Testis (tissue), 3 donors: Measurements from ENCODE around the gene SPATA3. TPM values are rescaled to one million over a fixed set of nuclear protein-coding genes. Genes with fewer than 3 reads are reported as not detected.

Experiments used
- DNase-seq: peaks from one replicate; pipeline ENCODE4 v3.0.0-alpha.2; 2019
- H3K27ac ChIP-seq, 2 donors: fragments of 200-600 bp; sonication (generic); one replicate each; pipeline ENCODE4 v1.5.1; 2019
- H3K27me3 ChIP-seq: fragments of 200-600 bp; sonication (generic); one replicate; pipeline ENCODE4 v1.5.1; 2019
- H3K36me3 ChIP-seq: fragments of 200-600 bp; sonication (generic); one replicate; pipeline ENCODE4 v1.5.1; 2017; ENCODE audit warnings: low read depth; ENCODE audit errors: missing control alignments
- H3K4me1 ChIP-seq: fragments of 200-600 bp; sonication (generic); one replicate; pipeline ENCODE4 v1.5.1; 2019
- H3K4me3 ChIP-seq, 2 donors: fragments of 200-600 bp; sonication (generic); one replicate each; pipeline ENCODE4 v1.5.1; 2017 to 2019
- H3K9me3 ChIP-seq: fragments of 200-600 bp; sonication (generic); one replicate; pipeline ENCODE4 v1.5.1; 2017
- POLR2A ChIP-seq: fragments of 450-650 bp; IDR thresholded peaks from one replicate; pipeline ENCODE4 v1.6.1; 2017; ENCODE audit warnings: antibody characterized with exemption, mild to moderate bottlenecking, moderate library complexity
- WGBS, 2 donors: methylation state at CpG; one replicate each; pipeline ENCODE4 v1.1.5; 2018; 5-methylcytosine and 5-hydroxymethylcytosine counted together
- intact Hi-C: fragments of 100-400 bp; cut with DNase I; formaldehyde crosslinking; loops from one replicate; pipeline ENCODE4 v1.15.1; 2023; ENCODE audit warnings: low total_unique reads
- polyA plus RNA-seq: library from polyadenylated mRNA; stranded (reverse); fragments of 350-450 nt; fragmentation: Illumina TruSeq; extraction: RNeasy Lipid Tissue Mini Kit (QIAGEN cat#74804); gene quantifications from one replicate; pipeline ENCODE4 v1.2.3, GENCODE V29; 2014; ENCODE audit warnings: low read depth, low replicate concordance; ENCODE audit not compliant: insufficient read depth
- total RNA-seq, 2 donors: library from RNA; depleted of rRNA; stranded (reverse); fragments of >200 nt; gene quantifications; one replicate each; pipeline ENCODE4 v1.2.3, GENCODE V29; 2016
- TF ChIP-seq, protein P1 (sequence below), 3 experiments: fragments of 450-650 bp in 2 of 3; fragments of 200-600 bp in 1 of 3; sonication (generic) in 1 of 3; IDR thresholded peaks; one replicate each; pipeline ENCODE4 v1.5.1; 2016 to 2019; ENCODE audit warnings: antibody characterized with exemption in 3 of 3, mild to moderate bottlenecking in 2 of 3, moderate library complexity in 1 of 3

Gene SPATA3
- total and polyA plus RNA-seq, 3 donors from 2014 or later: 18.6 to 211 (median 127) TPM

DNA sequence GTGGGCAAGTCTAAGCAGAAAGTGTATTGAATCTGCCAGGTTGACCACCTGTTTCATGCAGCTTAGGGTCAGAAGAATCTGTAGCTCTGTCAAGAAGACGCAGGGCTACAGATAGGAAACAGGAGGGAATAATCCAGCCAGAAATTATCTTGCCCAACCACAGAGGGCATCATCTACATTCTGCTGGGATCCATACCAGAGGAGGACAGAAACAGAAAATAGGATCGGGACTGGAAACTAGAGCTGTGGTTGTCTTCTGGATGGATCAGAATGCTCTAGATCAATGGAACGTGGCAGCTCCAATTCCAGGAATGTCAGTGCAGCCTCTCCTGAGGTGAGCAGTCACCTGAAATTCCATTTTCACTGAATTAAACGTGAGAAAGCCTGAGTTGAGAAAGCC is 3.6 kb downstream of the SPATA3 start:
- no peaks in the 10 kb centered on the region for H3K36me3 ChIP-seq
- no peaks in the 10 kb centered on the region for H3K9me3 ChIP-seq
- no peak for TF ChIP-seq POLR2A
- TF ChIP-seq, protein P1, sequence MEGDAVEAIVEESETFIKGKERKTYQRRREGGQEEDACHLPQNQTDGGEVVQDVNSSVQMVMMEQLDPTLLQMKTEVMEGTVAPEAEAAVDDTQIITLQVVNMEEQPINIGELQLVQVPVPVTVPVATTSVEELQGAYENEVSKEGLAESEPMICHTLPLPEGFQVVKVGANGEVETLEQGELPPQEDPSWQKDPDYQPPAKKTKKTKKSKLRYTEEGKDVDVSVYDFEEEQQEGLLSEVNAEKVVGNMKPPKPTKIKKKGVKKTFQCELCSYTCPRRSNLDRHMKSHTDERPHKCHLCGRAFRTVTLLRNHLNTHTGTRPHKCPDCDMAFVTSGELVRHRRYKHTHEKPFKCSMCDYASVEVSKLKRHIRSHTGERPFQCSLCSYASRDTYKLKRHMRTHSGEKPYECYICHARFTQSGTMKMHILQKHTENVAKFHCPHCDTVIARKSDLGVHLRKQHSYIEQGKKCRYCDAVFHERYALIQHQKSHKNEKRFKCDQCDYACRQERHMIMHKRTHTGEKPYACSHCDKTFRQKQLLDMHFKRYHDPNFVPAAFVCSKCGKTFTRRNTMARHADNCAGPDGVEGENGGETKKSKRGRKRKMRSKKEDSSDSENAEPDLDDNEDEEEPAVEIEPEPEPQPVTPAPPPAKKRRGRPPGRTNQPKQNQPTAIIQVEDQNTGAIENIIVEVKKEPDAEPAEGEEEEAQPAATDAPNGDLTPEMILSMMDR (IDR thresholded peaks at IDR 0.05): no peak
- H3K27me3 ChIP-seq: no peaks in the 10 kb centered on the region
- H3K4me1 ChIP-seq: no peaks in the 10 kb centered on the region
- DNase-seq: no peak
- no peak overlapping the region for H3K4me3 ChIP-seq
- H3K27ac ChIP-seq: no peak overlapping the region
- intact Hi-C loops: no loop called here
- 80 to 82% methylated on average over 4 of the region's 4 CpGs for WGBS, 2 donors

DNA sequence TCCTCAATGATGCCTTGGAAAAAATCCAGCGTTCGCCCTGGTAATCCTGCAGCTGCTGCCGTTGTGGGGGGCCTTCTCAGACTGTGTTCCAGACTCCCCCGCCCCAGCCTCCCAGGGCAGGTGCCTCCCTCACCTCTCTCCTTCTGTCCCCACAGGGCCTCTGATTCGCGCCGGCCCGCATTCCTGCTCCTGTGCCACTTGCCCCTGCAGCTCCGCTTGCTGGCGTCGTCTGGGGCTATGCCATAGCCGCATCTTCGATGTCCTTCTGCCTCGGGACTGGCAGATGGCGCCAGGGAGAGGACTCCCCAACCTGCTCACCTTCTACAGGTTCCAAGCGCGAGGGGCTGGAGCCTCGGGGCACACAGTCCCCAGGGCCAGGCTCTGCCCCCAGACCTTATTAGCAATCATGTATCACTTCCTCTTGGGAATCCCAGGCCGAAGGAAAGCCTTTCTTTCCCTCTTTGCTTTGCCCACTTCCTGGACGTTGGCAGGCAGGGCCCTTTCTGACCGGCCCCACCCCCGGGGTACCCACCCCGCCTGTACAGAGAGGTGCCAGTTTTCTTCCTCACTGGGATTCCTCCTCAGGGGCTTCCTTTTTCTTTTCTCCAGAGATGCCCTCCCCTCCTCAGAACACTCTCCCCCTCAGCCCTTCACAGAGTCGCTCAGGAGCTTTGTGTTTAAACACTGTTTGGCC is 4.4 kb downstream of the SPATA3 start:
- Histone ChIP-seq H3K4me3 (no peak overlapping the region), H3K36me3 (no peaks in the 10 kb centered on the region), H3K27me3 (no peaks in the 10 kb centered on the region), H3K27ac (no peak overlapping the region), H3K9me3 (no peaks in the 10 kb centered on the region), H3K4me1 (no peaks in the 10 kb centered on the region)
- TF ChIP-seq POLR2A: no peak
- TF ChIP-seq, protein P1 (IDR thresholded peaks at IDR 0.05): no peak
- WGBS, 2 donors: 58% methylated on average over 23 to 24 of the region's 24 CpGs
- intact Hi-C loops: no loop called here
- peak; percentile 43 for DNase-seq

DNA sequence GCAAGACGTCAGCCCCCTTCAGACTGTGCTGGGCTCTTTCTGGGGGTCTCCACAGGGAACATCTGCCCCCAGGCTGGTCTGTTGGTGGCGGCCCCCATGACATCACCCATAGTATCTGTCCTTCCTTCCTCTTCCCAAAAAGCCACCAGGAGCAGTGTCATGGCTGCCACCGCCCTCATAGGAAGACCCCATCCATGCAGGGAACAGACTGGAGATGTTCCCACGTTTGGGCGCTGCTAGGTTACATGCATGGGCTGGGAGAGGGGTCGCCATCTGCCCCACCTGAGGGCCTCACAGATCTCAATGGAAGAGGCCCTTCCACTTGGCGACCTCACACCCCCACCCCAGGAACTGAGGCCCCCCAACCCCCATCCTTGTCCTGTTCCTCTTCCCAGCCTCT is 5.1 kb downstream of the SPATA3 start:
- Histone ChIP-seq H3K27me3 (no peaks in the 10 kb centered on the region), H3K36me3 (no peaks in the 10 kb centered on the region), H3K27ac (no peak overlapping the region), H3K9me3 (no peaks in the 10 kb centered on the region), H3K4me3 (no peak overlapping the region), H3K4me1 (no peaks in the 10 kb centered on the region)
- intact Hi-C loops: no loop called here
- 83 to 85% methylated on average over 5 to 7 of the region's 7 CpGs for WGBS, 2 donors
- TF ChIP-seq POLR2A: no peak
- TF ChIP-seq, protein P1 (IDR thresholded peaks at IDR 0.05): no peak
- DNase-seq: no peak

DNA sequence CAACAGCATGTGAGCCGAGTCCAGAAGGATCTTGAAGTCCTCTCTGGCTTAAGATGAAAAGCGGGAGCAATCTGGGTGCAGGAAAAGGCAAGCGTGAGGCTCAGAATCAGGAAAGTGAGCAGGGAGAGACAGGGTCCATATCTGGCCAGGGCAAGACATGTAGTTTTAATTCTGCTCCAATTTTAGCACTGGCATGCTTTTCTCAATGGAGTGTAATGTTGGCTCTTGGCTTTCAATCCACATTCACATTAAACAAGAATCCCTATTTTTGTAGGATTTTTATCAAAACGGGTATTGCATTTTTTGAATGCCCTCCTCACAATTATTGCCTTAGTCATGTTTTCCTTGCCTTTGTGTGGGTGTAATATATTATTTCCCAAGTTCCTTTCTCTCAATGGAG is 6.0 kb downstream of the SPATA3 start:
- Histone ChIP-seq H3K9me3 (no peaks in the 10 kb centered on the region), H3K4me3 (no peak overlapping the region), H3K4me1 (no peaks in the 10 kb centered on the region), H3K27me3 (no peaks in the 10 kb centered on the region), H3K27ac (no peak overlapping the region), H3K36me3 (no peaks in the 10 kb centered on the region)
- TF ChIP-seq, protein P1 (IDR thresholded peaks at IDR 0.05): no peak
- TF ChIP-seq POLR2A: no peak
- WGBS, 2 donors: 51 to 52% methylated on average over 4 of the region's 4 CpGs
- no peak for DNase-seq
- intact Hi-C loops: no loop called here

DNA sequence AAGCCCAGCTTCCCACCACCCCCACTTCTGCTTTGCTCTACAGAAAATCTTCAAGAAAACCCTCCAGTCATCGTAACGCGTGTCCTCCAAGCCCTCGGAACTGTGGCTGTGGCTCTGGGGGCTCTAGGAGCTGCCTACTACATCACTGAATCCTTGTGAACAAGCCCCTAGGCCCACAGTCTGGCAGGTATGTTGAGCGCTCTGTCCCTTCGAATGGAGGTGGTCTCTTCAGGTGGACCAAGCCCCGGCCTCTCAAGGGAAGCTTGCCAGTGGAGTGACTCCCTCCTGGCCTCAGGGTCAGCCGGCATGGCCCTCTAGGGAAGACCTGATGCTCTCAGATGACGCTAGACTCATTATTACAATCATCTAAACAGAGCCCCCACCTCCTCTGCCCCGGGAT is 6.7 kb downstream of the SPATA3 start:
- no peak for DNase-seq
- Histone ChIP-seq H3K4me3 (no peak overlapping the region), H3K9me3 (no peaks in the 10 kb centered on the region), H3K36me3 (no peaks in the 10 kb centered on the region), H3K27ac (no peak overlapping the region), H3K27me3 (no peaks in the 10 kb centered on the region), H3K4me1 (no peaks in the 10 kb centered on the region)
- TF ChIP-seq POLR2A: no peak
- TF ChIP-seq, protein P1 (IDR thresholded peaks at IDR 0.05): no peak
- 88 to 90% methylated on average over 10 of the region's 10 CpGs for WGBS, 2 donors
- intact Hi-C loops: no loop called here
